ENCODE data around the gene UGT1A3.

Gene UGT1A3

DNA sequence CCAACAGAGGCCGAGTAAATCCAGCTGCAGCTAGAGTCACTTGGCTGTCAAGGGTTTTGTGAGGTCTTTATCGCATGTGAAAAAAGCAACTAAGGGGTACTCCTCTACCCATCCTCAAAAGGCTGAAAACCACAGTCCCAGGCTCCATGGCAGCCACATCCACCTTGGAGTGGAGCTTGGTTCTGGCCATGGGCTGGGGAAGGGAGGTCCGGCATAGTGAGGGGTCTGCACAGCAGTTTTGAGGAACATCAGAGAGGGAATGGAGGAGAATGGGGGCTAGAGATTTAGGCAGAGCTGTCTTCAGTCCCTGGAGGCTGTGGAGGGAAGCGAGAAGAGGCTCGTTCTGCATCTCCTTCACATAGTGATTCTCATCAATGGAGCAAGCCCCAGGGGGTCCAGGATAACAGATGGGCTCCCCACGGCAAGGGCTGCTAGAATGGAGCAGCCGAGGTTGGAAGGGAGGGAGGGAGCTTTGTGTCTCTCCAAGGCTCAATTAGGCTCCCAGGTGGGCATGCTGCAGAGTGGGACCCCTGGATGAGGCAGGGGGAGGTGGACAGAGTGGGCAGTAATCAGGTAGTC is 70.3 kb downstream of the UGT1A3 start:
- Histone ChIP-seq H3K79me2 (ENCODE audit: insufficient read depth, low read length) (no peaks in the 10 kb centered on the region), H2AFZ (ENCODE audit: low read depth, low read length) (no peak overlapping the region), H3K27me3 (ENCODE audit: insufficient read depth, low read length, poor library complexity) (no peaks in the 10 kb centered on the region), H3K9ac (ENCODE audit: low read depth, low read length) (no peak overlapping the region), H3K36me3 (ENCODE audit: insufficient read depth, low read length) (no peaks in the 10 kb centered on the region), H3K4me3 (ENCODE audit: low read depth in 1 of 2, low read length in 2 of 2) (no peak overlapping the region), H3K4me2 (ENCODE audit: insufficient read depth, low read length) (no peak overlapping the region), H4K20me1 (ENCODE audit: insufficient read depth, low read length) (no peaks in the 10 kb centered on the region), H3K9me3 (ENCODE audit: insufficient read depth, low read length, severe bottlenecking) (no peaks in the 10 kb centered on the region), H3K27ac (ENCODE audit: low read length) (no peak overlapping the region), H3K4me1 (ENCODE audit: insufficient read depth, low read length) (no peaks in the 10 kb centered on the region)
- no peak for ATAC-seq (ENCODE audit: insufficient read depth, low read depth)
- no peak for TF ChIP-seq EZH2 (IDR thresholded peaks at IDR 0.05; ENCODE audit: borderline replicate concordance, low read depth, low read length, severe bottlenecking)
- TF ChIP-seq, protein P1, sequence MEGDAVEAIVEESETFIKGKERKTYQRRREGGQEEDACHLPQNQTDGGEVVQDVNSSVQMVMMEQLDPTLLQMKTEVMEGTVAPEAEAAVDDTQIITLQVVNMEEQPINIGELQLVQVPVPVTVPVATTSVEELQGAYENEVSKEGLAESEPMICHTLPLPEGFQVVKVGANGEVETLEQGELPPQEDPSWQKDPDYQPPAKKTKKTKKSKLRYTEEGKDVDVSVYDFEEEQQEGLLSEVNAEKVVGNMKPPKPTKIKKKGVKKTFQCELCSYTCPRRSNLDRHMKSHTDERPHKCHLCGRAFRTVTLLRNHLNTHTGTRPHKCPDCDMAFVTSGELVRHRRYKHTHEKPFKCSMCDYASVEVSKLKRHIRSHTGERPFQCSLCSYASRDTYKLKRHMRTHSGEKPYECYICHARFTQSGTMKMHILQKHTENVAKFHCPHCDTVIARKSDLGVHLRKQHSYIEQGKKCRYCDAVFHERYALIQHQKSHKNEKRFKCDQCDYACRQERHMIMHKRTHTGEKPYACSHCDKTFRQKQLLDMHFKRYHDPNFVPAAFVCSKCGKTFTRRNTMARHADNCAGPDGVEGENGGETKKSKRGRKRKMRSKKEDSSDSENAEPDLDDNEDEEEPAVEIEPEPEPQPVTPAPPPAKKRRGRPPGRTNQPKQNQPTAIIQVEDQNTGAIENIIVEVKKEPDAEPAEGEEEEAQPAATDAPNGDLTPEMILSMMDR (IDR thresholded peaks at IDR 0.05; ENCODE audit: borderline replicate concordance, extremely low read depth, low read length, poor library complexity, severe bottlenecking), result no peak
- no peak for DNase-seq

DNA sequence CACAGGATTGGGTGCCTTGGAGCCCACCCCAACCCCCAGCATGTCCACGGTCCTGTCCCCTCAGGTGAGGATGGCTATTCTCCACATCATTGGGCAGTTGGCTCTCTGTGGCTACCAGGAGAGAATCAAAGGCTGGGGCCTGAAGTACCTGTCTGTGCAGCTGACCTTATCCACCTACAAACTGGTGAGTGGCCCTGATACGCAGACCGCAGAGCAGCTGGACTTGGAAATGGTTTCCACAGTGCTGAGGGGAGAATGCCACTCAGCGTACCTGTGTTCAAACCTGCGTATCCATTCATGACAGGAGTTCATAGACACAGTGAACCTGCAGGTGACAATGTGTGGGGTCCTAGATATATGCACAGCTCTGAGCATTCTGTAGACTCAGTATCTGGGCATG is 70.9 kb downstream of the UGT1A3 start:
- Histone ChIP-seq H2AFZ (ENCODE audit: low read depth, low read length) (no peak overlapping the region), H3K27me3 (ENCODE audit: insufficient read depth, low read length, poor library complexity) (no peaks in the 10 kb centered on the region), H3K9me3 (ENCODE audit: insufficient read depth, low read length, severe bottlenecking) (no peaks in the 10 kb centered on the region), H3K4me1 (ENCODE audit: insufficient read depth, low read length) (no peaks in the 10 kb centered on the region), H3K4me3 (ENCODE audit: low read depth in 1 of 2, low read length in 2 of 2) (no peak overlapping the region), H3K36me3 (ENCODE audit: insufficient read depth, low read length) (no peaks in the 10 kb centered on the region), H3K79me2 (ENCODE audit: insufficient read depth, low read length) (no peaks in the 10 kb centered on the region), H3K27ac (ENCODE audit: low read length) (no peak overlapping the region), H3K9ac (ENCODE audit: low read depth, low read length) (no peak overlapping the region), H4K20me1 (ENCODE audit: insufficient read depth, low read length) (no peaks in the 10 kb centered on the region), H3K4me2 (ENCODE audit: insufficient read depth, low read length) (no peak overlapping the region)
- no peak for TF ChIP-seq EZH2 (IDR thresholded peaks at IDR 0.05; ENCODE audit: borderline replicate concordance, low read depth, low read length, severe bottlenecking)
- TF ChIP-seq, protein P1 (IDR thresholded peaks at IDR 0.05; ENCODE audit: borderline replicate concordance, extremely low read depth, low read length, poor library complexity, severe bottlenecking), result no peak
- ATAC-seq (ENCODE audit: insufficient read depth, low read depth) (no peak), DNase-seq (no peak)

DNA sequence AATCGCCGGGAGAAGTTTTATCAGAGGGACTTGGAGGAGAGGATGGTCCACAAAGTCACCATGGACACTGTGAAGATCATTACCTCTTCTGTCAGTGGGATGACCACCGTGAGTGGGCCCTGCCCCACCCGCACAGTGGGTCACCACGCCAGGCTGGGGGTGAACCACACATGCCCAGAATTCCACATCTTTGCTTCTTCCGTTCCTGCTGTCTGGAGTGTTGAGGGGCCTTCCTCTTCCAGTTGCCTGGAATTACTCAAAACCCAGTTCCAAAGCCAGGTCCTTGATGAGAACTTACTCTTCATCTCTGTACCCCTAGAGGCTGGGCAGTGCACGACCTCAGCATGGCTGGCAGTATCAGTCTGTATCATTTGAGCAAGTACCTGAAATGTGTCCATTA is 71.4 kb downstream of the UGT1A3 start:
- Histone ChIP-seq H3K36me3 (ENCODE audit: insufficient read depth, low read length) (no peaks in the 10 kb centered on the region), H3K9me3 (ENCODE audit: insufficient read depth, low read length, severe bottlenecking) (no peaks in the 10 kb centered on the region), H3K4me1 (ENCODE audit: insufficient read depth, low read length) (no peaks in the 10 kb centered on the region), H4K20me1 (ENCODE audit: insufficient read depth, low read length) (no peaks in the 10 kb centered on the region), H3K4me3 (ENCODE audit: low read depth in 1 of 2, low read length in 2 of 2) (no peak overlapping the region), H3K9ac (ENCODE audit: low read depth, low read length) (no peak overlapping the region), H3K79me2 (ENCODE audit: insufficient read depth, low read length) (no peaks in the 10 kb centered on the region), H3K27ac (ENCODE audit: low read length) (no peak overlapping the region), H2AFZ (ENCODE audit: low read depth, low read length) (no peak overlapping the region), H3K27me3 (ENCODE audit: insufficient read depth, low read length, poor library complexity) (no peaks in the 10 kb centered on the region), H3K4me2 (ENCODE audit: insufficient read depth, low read length) (no peak overlapping the region)
- ATAC-seq (ENCODE audit: insufficient read depth, low read depth) (no peak), DNase-seq (no peak)
- TF ChIP-seq, protein P1 (IDR thresholded peaks at IDR 0.05; ENCODE audit: borderline replicate concordance, extremely low read depth, low read length, poor library complexity, severe bottlenecking), result no peak
- no peak for TF ChIP-seq EZH2 (IDR thresholded peaks at IDR 0.05; ENCODE audit: borderline replicate concordance, low read depth, low read length, severe bottlenecking)

All from DND-41 (cell line).